ENCODE data around the gene TREH.

The TREH gene

GRCh38 chr11:118607401-118608359 lies 71.8 kb downstream of the TREH start, which contains the start of gene PHLDB1:
PHLDB1 (plus strand) TSS chr11:118607615; CDS start chr11:118613837, 6,222 bp downstream.
- H3K4me3 ChIP-seq (ENCODE audit: control insufficient read depth, low read depth, low read length): peak within 1 kb of the TSS; percentile 90
- TF ChIP-seq, protein P1, sequence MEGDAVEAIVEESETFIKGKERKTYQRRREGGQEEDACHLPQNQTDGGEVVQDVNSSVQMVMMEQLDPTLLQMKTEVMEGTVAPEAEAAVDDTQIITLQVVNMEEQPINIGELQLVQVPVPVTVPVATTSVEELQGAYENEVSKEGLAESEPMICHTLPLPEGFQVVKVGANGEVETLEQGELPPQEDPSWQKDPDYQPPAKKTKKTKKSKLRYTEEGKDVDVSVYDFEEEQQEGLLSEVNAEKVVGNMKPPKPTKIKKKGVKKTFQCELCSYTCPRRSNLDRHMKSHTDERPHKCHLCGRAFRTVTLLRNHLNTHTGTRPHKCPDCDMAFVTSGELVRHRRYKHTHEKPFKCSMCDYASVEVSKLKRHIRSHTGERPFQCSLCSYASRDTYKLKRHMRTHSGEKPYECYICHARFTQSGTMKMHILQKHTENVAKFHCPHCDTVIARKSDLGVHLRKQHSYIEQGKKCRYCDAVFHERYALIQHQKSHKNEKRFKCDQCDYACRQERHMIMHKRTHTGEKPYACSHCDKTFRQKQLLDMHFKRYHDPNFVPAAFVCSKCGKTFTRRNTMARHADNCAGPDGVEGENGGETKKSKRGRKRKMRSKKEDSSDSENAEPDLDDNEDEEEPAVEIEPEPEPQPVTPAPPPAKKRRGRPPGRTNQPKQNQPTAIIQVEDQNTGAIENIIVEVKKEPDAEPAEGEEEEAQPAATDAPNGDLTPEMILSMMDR (conservative IDR thresholded peaks at IDR 0.05; ENCODE audit: control insufficient read depth, insufficient read depth, low read depth, low read length): peak; percentile 38
- DNase-seq (ENCODE audit: low read depth): peak; percentile 80
